HL-60/S4 (cell line): ENCODE results near the gene SLC13A2.

Experiments
- in situ Hi-C: fragments of 300-500 bp; cut with MboI; formaldehyde crosslinking; loops from 2 replicates; pipeline ENCODE4 v1.14.3; 2022; ENCODE audit warnings: low sequenced_read_pairs

Gene SLC13A2

DNA sequence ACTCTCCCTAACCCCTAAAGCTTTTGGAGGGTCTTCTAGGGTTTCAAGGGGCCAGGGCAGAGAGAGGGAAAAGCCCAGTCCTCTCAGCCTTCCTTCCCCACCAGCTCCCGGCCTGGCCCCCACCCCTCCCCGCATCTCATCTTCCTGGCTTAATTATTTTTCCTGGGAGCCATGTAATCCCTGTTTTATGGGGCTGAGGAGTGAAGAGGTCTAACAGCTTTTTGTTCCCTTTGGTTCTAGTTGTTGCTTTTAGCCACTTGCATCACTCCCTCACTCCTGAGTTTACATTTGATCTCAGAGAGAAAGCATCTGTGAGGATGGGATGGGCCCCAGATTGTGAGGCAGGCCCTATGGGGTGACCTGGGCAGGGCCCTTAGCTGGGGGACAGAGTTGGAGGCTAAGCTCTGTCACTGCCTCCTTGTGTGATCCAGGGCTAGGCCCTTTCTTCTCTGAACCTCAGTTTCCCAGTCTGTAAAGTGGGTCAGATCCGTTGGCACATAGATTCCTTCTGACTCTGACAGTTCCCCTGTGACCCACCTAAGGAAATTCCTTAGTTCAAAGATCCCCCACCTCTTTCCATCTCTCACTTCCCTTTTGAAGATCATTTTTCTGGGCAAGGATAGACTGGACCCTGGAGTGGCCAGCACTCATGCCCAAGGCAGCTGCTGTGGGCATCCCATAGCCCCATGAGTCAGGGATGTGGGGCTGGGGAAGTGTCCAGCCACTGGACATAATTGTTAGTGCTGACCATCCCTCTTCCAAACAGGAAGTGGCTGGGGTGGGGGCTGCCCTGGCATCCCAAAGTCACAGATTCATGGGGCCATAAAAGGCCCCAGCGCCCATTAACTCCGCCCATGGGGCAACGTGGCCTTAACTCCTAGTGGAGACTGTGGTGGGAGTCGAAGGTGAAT lies 58.9 kb downstream of the SLC13A2 start:
- in situ Hi-C loops = no loop called here

DNA sequence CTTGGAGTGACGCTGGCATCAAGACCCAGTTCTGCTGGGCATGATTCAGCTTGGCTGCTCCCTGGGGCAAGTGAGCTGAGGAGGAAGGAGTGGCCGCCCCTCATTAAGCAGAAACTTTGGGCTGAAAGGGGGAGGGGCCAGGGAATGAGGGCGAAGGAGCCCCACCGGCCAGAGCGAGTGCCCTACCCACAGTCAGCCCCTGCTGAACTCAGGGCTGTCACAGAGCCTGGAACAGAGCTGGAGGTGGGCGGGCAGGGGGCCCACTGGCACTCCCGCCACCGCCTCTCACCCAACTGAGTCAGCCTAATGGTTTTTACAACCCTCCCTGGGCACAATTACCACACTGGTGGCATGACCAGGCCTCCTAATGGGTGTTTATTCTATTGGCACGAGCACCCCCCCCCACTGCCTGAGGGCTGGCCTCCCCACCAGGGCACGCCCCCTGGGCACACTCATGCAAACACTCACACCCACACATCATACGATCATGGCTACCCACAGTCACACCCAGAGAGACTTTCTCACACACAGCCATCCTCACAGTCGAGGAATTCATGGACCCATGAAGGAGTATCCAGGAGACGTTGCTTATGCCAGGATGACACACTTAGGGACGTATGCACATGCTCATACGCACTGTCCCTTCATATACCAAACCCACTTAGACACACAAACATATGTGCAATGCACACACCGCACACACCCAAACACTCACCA lies 59.8 kb downstream of the SLC13A2 start:
- in situ Hi-C loops = no loop called here

DNA sequence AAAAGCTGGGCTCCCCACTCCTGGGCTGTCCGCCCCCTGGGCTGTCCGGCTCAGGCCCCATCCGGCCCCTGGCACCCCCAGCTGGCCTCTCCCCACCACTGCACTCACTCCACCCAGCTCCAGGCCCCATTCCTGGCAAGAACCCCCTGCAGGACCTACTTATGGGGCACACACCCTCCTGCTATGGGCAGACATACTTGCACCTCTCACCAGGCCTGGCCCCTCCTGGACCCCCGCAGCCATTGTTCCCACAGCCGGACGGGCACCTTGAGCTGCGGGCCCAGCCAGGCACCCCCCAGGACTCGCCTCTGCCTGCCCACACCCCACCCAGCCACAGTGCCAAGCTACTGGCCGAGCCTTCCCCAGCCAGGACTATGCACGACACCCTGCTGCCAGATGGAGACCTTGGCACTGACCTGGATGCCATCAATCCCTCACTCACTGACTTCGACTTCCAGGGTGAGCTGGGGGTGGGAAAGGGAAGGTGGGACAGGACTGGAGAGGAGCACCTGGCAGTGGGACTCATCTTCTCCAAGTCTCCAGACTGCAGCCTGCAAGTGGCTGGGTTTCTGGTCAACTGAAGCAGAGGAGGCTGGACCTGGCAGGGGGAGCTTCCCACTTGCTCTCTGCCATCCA lies 61.4 kb downstream of the SLC13A2 start:
- in situ Hi-C loops = no loop called here

DNA sequence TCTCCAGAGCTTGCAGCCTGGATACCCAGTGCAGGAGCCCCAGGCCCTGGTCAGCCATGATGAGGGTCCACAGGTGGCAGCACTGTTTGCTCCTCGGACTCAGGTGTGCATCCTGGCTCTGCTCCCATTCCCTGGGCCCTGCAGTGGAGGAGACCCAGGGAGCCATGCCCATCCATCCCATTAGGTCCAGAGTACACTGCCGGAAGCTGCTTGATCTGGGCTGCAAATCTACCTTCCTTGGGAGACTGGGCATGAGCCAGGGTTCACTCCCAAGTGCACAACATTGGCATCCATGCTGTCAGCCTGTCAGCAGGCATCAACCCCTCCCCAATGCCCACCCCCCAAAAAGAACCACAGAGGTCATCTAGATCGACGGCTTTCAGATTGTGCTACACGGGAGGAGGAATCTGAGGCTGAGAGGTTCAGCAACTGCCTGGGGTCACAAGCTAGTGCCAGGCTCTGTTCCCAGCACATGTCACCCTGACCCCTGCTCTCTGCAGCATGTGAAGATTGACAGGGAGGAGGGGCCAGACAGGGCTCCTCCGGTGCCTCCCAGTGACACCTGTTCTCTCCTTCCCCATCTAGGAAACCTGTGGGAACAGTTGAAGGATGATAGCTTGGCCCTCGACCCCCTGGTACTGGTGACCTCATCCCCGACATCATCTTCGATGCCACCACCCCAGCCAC lies 63.2 kb downstream of the SLC13A2 start:
- in situ Hi-C loops = no loop called here

DNA sequence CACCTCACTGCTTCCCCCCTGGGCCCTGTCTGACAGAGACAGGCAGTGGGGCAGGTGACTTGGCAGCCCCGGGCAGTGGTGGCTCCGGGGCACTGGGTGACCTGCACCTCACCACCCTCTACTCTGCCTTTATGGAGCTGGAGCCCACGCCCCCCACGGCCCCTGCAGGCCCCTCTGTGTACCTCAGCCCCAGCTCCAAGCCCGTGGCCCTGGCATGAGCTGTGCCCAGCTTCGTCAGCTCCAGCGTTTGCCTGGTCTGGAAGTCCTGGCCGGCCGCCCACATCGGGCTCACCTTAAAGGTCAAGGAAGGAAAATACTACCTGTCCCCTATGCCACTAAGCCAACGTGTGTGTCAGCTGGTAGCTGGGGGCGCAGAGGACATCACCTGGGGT lies 63.8 kb downstream of the SLC13A2 start:
- in situ Hi-C loops = no loop called here

DNA sequence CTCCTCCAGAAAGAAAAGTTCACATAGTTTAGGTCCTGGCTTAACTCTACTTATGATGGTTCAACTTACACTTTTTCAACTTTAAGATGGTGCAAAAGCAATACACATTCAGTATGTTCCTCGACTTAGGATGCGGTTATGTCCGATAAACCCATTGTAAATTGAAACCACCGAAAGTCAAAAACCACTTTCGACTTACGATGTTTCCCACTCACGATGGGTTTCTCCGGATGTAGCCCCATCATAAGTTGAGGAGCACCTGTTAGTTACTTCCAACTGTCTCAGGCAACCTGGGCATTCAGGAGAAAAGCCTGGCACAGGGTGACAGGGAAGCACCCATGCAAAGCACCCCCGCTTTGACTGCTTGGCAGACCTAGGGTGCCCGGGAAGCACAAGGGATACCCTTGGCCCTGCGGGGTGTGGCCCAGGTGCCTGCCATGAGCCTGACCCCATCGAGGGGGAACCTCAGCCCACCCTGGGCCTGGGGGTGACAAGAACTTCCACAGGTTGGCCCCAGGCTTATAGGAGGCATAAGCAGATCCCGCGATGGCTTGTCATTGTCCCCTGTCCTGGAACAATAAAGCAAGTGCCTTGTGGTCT lies 65.0 kb downstream of the SLC13A2 start:
- in situ Hi-C loops = no loop called here

DNA sequence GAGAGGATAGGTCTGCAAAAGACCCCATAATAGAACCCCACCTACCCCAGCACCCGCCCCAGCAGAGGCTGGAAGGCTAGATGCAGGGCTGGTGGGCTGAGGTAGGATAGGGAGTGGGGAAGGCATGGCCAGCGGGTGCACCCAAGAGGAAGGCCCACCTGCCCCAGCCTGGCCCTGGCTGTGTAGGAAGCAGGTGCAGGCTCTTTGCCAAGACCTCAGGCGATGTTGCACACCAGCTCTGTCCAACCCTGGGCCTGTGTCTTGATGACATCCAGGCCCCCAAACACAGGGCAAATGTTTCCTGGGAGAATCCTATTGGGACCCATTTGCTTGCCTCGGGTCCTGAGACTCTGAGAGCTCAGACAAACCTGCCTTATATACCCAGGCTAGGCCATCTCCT lies 66.8 kb downstream of the SLC13A2 start:
- in situ Hi-C loops = no loop called here

DNA sequence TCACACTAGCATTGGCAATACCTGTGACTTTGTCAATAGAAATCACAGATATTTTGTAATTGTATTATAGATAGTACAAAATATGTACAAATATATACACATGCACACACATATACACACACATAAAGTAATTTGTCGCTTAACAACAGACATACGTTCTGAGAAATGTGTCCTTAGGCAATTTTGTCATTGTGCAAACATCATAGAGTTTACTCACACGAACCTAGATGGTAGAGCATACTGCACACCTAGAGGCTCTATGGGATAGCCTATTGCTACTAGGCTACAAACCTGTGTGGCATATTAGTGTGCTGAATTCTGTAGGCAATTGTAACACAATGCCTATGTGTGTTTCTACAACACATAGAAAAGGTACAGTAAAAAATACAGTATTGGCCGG lies 68.0 kb downstream of the SLC13A2 start:
- in situ Hi-C loops = no loop called here

DNA sequence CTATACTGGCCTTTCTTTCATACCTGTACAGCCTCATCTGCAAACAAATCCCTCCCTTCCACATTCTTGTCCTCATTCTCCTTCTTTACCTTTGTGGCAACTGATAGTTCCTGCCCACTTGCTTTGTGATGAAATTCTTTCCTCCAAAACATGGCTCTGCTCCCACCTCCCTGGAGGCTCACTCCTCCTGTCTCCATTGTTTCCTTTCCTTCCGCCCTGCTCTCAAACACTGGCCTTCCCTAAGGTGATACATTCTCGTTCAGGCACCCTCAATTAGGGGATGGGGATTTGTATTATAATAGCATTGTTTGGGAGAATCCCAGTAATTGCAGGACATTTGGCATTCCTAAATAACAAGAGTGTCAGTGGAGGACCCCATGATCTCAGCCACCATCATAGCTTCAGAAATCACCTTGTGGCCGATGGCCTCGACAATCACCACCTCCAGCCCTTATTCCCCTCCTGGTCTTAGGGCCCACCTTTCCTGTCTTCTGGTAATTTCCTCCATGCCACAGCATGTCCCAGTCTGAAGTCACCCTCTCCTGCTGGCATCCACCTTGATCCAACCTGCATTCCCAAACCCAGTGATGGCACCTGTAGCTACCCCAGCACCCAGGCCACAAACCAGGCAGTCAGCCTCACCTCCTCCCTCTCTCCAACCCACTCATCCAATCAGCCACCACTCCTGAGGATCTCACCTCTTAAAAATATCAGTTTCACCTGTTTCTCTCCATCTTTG lies 71.1 kb downstream of the SLC13A2 start:
- in situ Hi-C loops = no loop called here

DNA sequence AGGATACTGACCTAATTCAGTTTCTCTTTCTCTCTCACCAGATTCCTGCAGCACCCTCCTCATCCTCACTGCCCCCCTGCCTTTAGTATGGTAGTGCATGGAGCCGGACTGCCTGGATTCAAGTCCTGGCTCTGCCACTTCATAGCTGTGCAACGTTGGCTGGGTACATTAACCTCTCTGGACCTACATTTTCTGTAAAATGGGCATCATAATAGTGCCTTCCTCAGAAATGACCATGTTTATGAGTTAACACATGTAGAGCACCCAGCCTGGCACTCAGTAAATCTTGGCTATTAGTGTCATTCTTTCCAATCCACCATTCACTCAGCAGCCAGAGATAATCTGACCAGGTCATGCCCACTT lies 71.7 kb downstream of the SLC13A2 start:
- in situ Hi-C loops = no loop called here

DNA sequence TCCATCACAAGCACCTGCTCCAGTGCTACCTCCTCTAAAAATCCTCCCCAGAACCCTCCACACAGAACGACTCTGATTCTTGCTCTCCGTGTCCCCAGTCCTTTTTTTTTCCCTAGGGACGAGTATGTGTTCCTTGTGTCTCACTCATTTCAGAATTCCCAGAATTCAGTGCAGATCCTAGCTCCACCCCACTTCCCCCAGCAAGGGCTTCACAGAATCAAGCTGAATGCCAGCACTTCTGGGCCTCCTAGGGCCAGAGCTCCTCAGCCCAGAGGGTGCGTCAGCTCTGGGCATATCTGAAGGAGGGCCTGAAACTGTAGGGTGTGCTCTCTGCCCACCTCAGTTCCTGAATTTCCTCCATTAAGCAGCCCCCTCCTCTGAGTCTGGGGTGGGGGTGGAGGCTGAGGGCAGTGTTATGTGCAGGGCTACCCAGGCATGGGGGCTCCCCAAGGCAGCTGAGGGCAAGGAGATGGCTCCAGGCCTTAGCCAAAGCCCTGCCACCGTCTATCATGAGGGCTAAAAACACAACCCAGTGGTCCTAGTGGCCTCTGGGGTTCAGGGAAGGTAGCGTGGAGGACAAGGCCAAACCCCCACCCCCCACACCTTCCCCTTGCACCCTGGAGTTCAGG lies 72.5 kb downstream of the SLC13A2 start:
- in situ Hi-C loops = no loop called here

DNA sequence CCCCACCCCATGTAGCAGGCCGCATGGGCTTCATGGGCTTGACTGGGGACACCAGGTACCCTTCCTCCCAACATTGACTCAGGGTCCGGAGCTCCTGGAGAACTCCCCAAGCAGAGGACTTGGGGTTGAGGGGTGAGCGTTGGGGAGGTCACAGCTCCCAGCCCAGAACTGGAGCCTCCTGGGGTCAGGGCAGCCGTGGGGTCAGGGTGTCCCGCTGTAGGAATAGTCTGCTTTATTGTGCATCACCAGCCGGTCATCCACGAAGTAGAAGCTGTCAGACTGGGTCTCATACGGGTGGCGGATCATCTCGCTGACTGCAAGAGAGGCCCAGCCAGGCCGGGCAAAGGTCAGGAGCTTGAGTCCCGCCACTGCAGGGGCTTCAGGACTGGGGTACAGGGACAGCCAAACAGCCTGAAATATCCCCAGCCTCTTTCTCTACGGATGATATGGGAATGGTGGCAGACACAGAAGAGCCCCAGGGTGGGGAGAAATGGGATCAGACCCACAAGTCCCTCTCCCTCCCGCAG lies 73.7 kb downstream of the SLC13A2 start:
- in situ Hi-C loops = no loop called here
